Mesothelial cell of epicardium (in vitro differentiated cells): ENCODE measurements around the gene RAP1GAP2. TPM values are rescaled to one million over a fixed set of nuclear protein-coding genes. Genes with fewer than 3 reads are reported as not detected.

Experiments
- DNase-seq, 2 experiments: peaks; one replicate each; pipeline ENCODE4 v3.0.0; 2021; ENCODE audit warnings: low spot score in 2 of 2; ENCODE audit not compliant: unreplicated experiment in 2 of 2
- H3K27ac Mint-ChIP-seq: 2 replicates; pipeline ENCODE4 v1.8.0; 2021; ENCODE audit warnings: mixed read lengths
- H3K27me3 Mint-ChIP-seq: 2 replicates; pipeline ENCODE4 v1.8.0; 2021; ENCODE audit warnings: low read depth, mixed read lengths
- H3K36me3 Mint-ChIP-seq: 2 replicates; pipeline ENCODE4 v1.8.0; 2021; ENCODE audit warnings: mixed read lengths
- H3K4me1 Mint-ChIP-seq: 2 replicates; pipeline ENCODE4 v1.8.0; 2021; ENCODE audit warnings: mixed read lengths
- H3K4me3 Mint-ChIP-seq: 2 replicates; pipeline ENCODE4 v1.8.0; 2021; ENCODE audit warnings: mild to moderate bottlenecking, moderate library complexity, mixed read lengths
- H3K9me3 Mint-ChIP-seq: 2 replicates; pipeline ENCODE4 v1.8.0; 2021; ENCODE audit warnings: mixed read lengths
- CTCF ChIP-seq: fragments of 200-600 bp; sonication (generic); IDR thresholded peaks from one replicate; pipeline ENCODE4 v1.5.0; 2021; ENCODE audit warnings: antibody characterized with exemption; ENCODE audit not compliant: unreplicated experiment
- total RNA-seq: library from RNA; stranded (reverse); gene quantifications from 3 replicates; pipeline ENCODE4 v1.2.1, GENCODE V29; 2021

The RAP1GAP2 gene
- total RNA-seq, 1 donor from 2014 or later = 7.1 TPM

- Mint-ChIP-seq H3K9me3 (no peaks in the 10 kb centered on the region), H3K27me3 (peaks cover 18% of the 10 kb centered on the region), H3K4me1 (no peaks in the 10 kb centered on the region), H3K27ac (no peak overlapping the region), H3K4me3 (no peak overlapping the region), H3K36me3 (no peaks in the 10 kb centered on the region)
- DNase-seq = no peak
- TF ChIP-seq CTCF = no peak
These were observed 7.1 kb downstream of the RAP1GAP2 start for GRCh38 chr17:2803386-2803785.

GRCh38 chr17:2803971-2804370 is 7.7 kb downstream of the RAP1GAP2 start:
- H3K4me3 Mint-ChIP-seq = no peak overlapping the region
- no peak overlapping the region for H3K27ac Mint-ChIP-seq
- no peak for DNase-seq
- H3K36me3 Mint-ChIP-seq = no peaks in the 10 kb centered on the region
- no peaks in the 10 kb centered on the region for H3K4me1 Mint-ChIP-seq
- no peaks in the 10 kb centered on the region for H3K9me3 Mint-ChIP-seq
- TF ChIP-seq CTCF = no peak
- peaks cover 15% of the 10 kb centered on the region for H3K27me3 Mint-ChIP-seq

GRCh38 chr17:2804912-2805311 is 8.7 kb downstream of the RAP1GAP2 start:
- no peak for TF ChIP-seq CTCF
- H3K4me1 Mint-ChIP-seq = no peaks in the 10 kb centered on the region
- no peak overlapping the region for H3K27ac Mint-ChIP-seq
- H3K36me3 Mint-ChIP-seq = no peaks in the 10 kb centered on the region
- peaks cover 8% of the 10 kb centered on the region for H3K27me3 Mint-ChIP-seq
- H3K9me3 Mint-ChIP-seq = no peaks in the 10 kb centered on the region
- DNase-seq = no peak
- H3K4me3 Mint-ChIP-seq = no peak overlapping the region

GRCh38 chr17:2805961-2806360 is 9.7 kb downstream of the RAP1GAP2 start:
- H3K36me3 Mint-ChIP-seq = no peaks in the 10 kb centered on the region
- TF ChIP-seq CTCF = no peak
- peaks cover 4% of the 10 kb centered on the region for H3K27me3 Mint-ChIP-seq
- H3K4me1 Mint-ChIP-seq = no peaks in the 10 kb centered on the region
- no peak overlapping the region for H3K27ac Mint-ChIP-seq
- no peak for DNase-seq
- no peaks in the 10 kb centered on the region for H3K9me3 Mint-ChIP-seq
- H3K4me3 Mint-ChIP-seq = no peak overlapping the region

- no peak for DNase-seq
- Mint-ChIP-seq H3K4me1 (peaks cover 3% of the 10 kb centered on the region), H3K9me3 (no peaks in the 10 kb centered on the region), H3K27ac (no peak overlapping the region), H3K4me3 (no peak overlapping the region), H3K36me3 (no peaks in the 10 kb centered on the region), H3K27me3 (peaks cover under 1% of the 10 kb centered on the region)
- no peak for TF ChIP-seq CTCF
These were observed 12.4 kb downstream of the RAP1GAP2 start for GRCh38 chr17:2808367-2809335.
